Stomach (tissue), 9 donors: ENCODE data around the gene DET1. TPM values are rescaled to one million over a fixed set of nuclear protein-coding genes. Genes with fewer than 3 reads are reported as not detected.

Experiments used
- DNase-seq, 2 donors: peaks; one replicate each; pipeline versions ENCODE4 v3.0.0 to v3.0.0-alpha.2; 2013 to 2019
- H3K27ac ChIP-seq, 5 donors: fragments of 200-600 bp in 4 of 5; sonication (generic) in 4 of 5; one replicate each; pipeline ENCODE4 v1.5.1; 2013 to 2019; ENCODE audit warnings: mild to moderate bottlenecking in 1 of 5, moderate library complexity in 1 of 5
- H3K27me3 ChIP-seq, 3 donors: fragments of 200-600 bp; sonication (generic); one replicate each; pipeline ENCODE4 v1.5.1; 2017 to 2019; ENCODE audit warnings: mixed run types in 1 of 3
- H3K36me3 ChIP-seq, 4 donors: fragments of 200-600 bp; sonication (generic); 1 replicate in 3 of 4; 2 replicates in 1 of 4; pipeline ENCODE4 v1.5.1; 2016 to 2019
- H3K4me1 ChIP-seq, 4 donors: fragments of 200-600 bp; sonication (generic); one replicate each; pipeline ENCODE4 v1.5.1; 2016 to 2019
- H3K4me3 ChIP-seq, 4 donors: fragments of 200-600 bp; sonication (generic) in 3 of 4; one replicate each; pipeline ENCODE4 v1.5.1; 2016 to 2019; ENCODE audit warnings: mild to moderate bottlenecking in 1 of 4
- H3K9me3 ChIP-seq, 4 donors: fragments of 200-600 bp; sonication (generic); one replicate each; pipeline ENCODE4 v1.5.1; 2016 to 2019
- EP300 ChIP-seq: sonication (generic); formaldehyde crosslinking; IDR thresholded peaks from one replicate; pipeline ENCODE4 v1.6.1; 2017; ENCODE audit warnings: antibody characterized with exemption
- POLR2A ChIP-seq, 4 donors: fragments of 450-650 bp; IDR thresholded peaks; one replicate each; pipeline ENCODE4 v1.6.1; 2016; ENCODE audit warnings: antibody characterized with exemption in 4 of 4, control low read depth in 2 of 4, mild to moderate bottlenecking in 1 of 4, moderate library complexity in 1 of 4
- POLR2AphosphoS5 ChIP-seq, 3 donors: sonication (generic); formaldehyde crosslinking; IDR thresholded peaks; one replicate each; pipeline ENCODE4 v1.6.1; 2016; ENCODE audit warnings: antibody characterized with exemption in 3 of 3
- WGBS, 5 donors: extraction: QIAGEN DNeasy Blood & Tissue Kit in 3 of 5; methylation state at CpG; one replicate each; pipeline versions ENCODE4 v1.1.5 to v1.1.7; 2013 to 2018; 5-methylcytosine and 5-hydroxymethylcytosine counted together
- intact Hi-C: fragments of 100-400 bp; cut with DNase I; formaldehyde crosslinking; loops from one replicate; pipeline ENCODE4 v1.15.1; 2023; ENCODE audit warnings: low total_unique reads
- polyA plus RNA-seq, 3 donors: library from polyadenylated mRNA; stranded (reverse); fragments of 200-250 nt; gene quantifications; one replicate each; pipeline ENCODE4 v1.2.3, GENCODE V29; 2013
- total RNA-seq, 5 donors: library from RNA; depleted of rRNA; stranded (reverse); fragments of >200 nt; gene quantifications; one replicate each; pipeline versions ENCODE4 v1.1.0 to v1.2.3, GENCODE V29; 2014 to 2016
- TF ChIP-seq, protein P1 (sequence below), 7 experiments: fragments of 450-650 bp in 4 of 7; fragments of 200-600 bp in 3 of 7; sonication (generic) in 3 of 7; IDR thresholded peaks; one replicate each; pipeline ENCODE4 v1.5.1; 2016 to 2019; ENCODE audit warnings: antibody characterized with exemption in 7 of 7, control low read depth in 2 of 7, mild to moderate bottlenecking in 1 of 7
- donor health status: healthy with polysubstance abuse.
- donor health status: Bipolar disorder and iron deficiency.
- donor health status: healthy.

DET1 gene
- total and polyA plus RNA-seq, 8 donors: 2.2 to 11.6 (median 3.1) TPM

DNA sequence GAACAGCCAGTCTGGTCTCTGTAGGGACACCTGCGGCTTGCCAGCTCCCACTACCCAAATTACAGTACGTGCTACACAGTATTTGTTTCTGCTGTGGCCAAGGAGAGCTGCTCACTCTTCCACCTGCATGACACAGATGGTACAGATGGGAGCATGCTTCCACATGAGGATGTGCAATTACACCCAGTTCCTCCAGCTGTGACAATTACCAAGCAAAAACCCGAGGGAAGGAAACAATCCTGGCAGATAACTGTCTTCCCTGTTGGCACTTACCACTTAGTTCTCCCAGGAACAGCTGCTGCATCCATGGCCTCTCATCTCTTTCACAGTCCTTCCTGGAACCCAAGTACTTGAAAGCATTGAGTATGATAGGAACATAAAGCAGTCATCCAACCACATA is 34.4 kb downstream of the DET1 start:
- Histone ChIP-seq H3K9me3 (no peaks in the 10 kb centered on the region), H3K27ac (no peak overlapping the region), H3K4me1 (no peaks in the 10 kb centered on the region), H3K27me3 (no peaks in the 10 kb centered on the region), H3K4me3 (no peak overlapping the region), H3K36me3 (peaks cover 14 to 92% (median 85%) of the 10 kb centered on the region in 4 donors)
- WGBS, 5 donors: 74 to 91% (median 89%) methylated on average over 3 of the region's 3 CpGs
- intact Hi-C loops: no loop called here
- no peak for DNase-seq
- TF ChIP-seq, protein P1, sequence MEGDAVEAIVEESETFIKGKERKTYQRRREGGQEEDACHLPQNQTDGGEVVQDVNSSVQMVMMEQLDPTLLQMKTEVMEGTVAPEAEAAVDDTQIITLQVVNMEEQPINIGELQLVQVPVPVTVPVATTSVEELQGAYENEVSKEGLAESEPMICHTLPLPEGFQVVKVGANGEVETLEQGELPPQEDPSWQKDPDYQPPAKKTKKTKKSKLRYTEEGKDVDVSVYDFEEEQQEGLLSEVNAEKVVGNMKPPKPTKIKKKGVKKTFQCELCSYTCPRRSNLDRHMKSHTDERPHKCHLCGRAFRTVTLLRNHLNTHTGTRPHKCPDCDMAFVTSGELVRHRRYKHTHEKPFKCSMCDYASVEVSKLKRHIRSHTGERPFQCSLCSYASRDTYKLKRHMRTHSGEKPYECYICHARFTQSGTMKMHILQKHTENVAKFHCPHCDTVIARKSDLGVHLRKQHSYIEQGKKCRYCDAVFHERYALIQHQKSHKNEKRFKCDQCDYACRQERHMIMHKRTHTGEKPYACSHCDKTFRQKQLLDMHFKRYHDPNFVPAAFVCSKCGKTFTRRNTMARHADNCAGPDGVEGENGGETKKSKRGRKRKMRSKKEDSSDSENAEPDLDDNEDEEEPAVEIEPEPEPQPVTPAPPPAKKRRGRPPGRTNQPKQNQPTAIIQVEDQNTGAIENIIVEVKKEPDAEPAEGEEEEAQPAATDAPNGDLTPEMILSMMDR (IDR thresholded peaks at IDR 0.05): no peak
- TF ChIP-seq POLR2AphosphoS5 (IDR thresholded peaks at IDR 0.05): no peak
- TF ChIP-seq POLR2A (IDR thresholded peaks at IDR 0.05): no peak
- TF ChIP-seq EP300: no peak

DNA sequence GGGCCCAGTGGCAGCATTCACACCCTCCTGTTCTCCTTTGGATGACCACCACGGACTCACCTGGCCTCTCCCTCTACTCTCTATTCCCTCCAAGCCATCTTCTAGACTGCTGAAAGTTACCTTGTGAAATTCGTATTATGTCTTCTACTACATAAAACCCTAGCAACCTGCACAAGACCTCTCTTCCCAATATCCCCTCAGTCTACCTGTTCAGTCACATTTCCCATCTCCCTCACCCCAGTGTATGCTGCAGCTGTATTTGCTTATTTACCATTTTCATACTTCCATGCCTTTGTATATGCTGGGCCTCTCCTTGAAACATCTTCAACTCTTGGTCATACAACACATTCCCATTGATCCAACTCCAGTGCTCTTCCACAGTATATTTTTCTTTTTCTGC is 35.3 kb downstream of the DET1 start:
- Histone ChIP-seq H3K4me1 (no peaks in the 10 kb centered on the region), H3K36me3 (peaks cover 14 to 93% (median 87%) of the 10 kb centered on the region in 4 donors), H3K9me3 (no peaks in the 10 kb centered on the region), H3K27me3 (no peaks in the 10 kb centered on the region), H3K4me3 (no peak overlapping the region), H3K27ac (no peak overlapping the region)
- TF ChIP-seq, protein P1 (IDR thresholded peaks at IDR 0.05): no peak
- TF ChIP-seq POLR2A (IDR thresholded peaks at IDR 0.05) (no peak), EP300 (no peak), POLR2AphosphoS5 (IDR thresholded peaks at IDR 0.05) (no peak)
- intact Hi-C loops: no loop called here
- DNase-seq: no peak
- 78 to 96% (median 95%) methylated on average over 2 of the region's 2 CpGs for WGBS, 5 donors

DNA sequence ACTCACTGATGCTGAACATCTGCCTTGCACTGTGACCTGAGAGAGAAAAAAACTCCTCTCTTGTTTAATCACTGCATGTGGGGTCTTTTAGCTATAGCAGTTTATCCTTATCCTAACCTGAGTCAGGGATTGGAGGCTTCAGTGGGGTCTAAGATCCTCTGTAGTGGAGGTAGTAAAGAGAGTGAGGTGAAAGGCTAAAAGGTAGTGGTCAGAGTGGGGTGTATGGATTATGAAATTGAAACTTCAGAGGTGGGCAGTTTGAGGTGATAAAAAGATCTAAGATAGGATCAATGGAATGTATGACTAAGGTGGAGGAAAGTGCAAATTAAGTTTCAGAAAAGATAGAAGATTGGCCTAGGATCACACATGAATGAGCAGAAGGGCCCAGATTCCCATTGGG is 36.5 kb downstream of the DET1 start:
- H3K27me3 ChIP-seq: no peaks in the 10 kb centered on the region
- no peak for DNase-seq
- intact Hi-C loops: no loop called here

DNA sequence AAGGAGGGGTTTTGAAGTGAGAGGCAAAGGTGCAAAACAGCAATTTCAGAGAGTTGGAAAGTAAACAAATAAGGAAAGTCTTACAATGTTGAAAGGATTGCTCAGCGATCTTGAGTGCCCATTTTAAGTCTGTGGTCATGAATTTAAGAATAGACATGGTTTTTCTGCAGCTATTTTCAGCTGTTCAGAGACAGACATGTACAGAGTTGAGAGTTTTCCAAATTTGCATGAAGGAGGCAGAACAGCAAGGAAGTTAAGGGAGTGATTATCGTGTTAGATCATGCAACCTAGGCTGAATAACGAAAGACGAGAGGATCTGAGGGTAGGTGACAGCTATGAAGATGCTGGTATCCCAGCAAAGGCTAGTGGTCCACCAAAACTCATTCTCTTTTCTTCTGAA is 37.2 kb downstream of the DET1 start:
- Histone ChIP-seq H3K4me1 (no peaks in the 10 kb centered on the region), H3K27ac (no peak overlapping the region), H3K9me3 (no peaks in the 10 kb centered on the region), H3K27me3 (no peaks in the 10 kb centered on the region), H3K36me3 (peaks cover 14 to 93% (median 83%) of the 10 kb centered on the region in 4 donors), H3K4me3 (no peak overlapping the region)
- DNase-seq: no peak
- TF ChIP-seq POLR2A (IDR thresholded peaks at IDR 0.05): no peak
- TF ChIP-seq POLR2AphosphoS5 (IDR thresholded peaks at IDR 0.05): no peak
- TF ChIP-seq, protein P1 (IDR thresholded peaks at IDR 0.05): no peak
- TF ChIP-seq EP300: no peak
- 91 to 97% (median 96%) methylated on average over 4 of the region's 4 CpGs for WGBS, 5 donors
- intact Hi-C loops: no loop called here

More for the DNA sequence above, 36.5 kb downstream of the DET1 start:
- H3K4me3 ChIP-seq: no peak overlapping the region
- H3K4me1 ChIP-seq: no peaks in the 10 kb centered on the region
- TF ChIP-seq POLR2AphosphoS5 (IDR thresholded peaks at IDR 0.05) (no peak), EP300 (no peak), POLR2A (IDR thresholded peaks at IDR 0.05) (no peak)
- TF ChIP-seq, protein P1 (IDR thresholded peaks at IDR 0.05): no peak
- no peak overlapping the region for H3K27ac ChIP-seq
- no peaks in the 10 kb centered on the region for H3K9me3 ChIP-seq
- peaks cover 14 to 94% (median 84%) of the 10 kb centered on the region in 4 donors for H3K36me3 ChIP-seq
